Upper lobe of left lung (tissue), 6 donors: ENCODE data around the gene UPK3A. TPM values are rescaled to one million over a fixed set of nuclear protein-coding genes. Genes with fewer than 3 reads are reported as not detected.
A peak's percentile ranks its signal among the peaks of the same experiment; 100 is the strongest.

Experiments used
- ATAC-seq, 2 donors: fragments of 200-7000 bp; cut with Tn5 transposase; one replicate each; pipeline ENCODE4 v1.9.1; 2022; ENCODE audit warnings: mild to moderate bottlenecking in 2 of 2, moderate library complexity in 2 of 2; ENCODE audit not compliant: low FRiP score in 2 of 2
- DNase-seq, 2 donors: peaks; one replicate each; pipeline ENCODE4 v3.0.0-alpha.2; 2019 to 2020
- H3K27ac ChIP-seq, 4 donors: fragments of 200-600 bp; sonication (generic); one replicate each; pipeline ENCODE4 v1.5.1; 2016 to 2019
- H3K27me3 ChIP-seq, 4 donors: fragments of 200-600 bp; sonication (generic); one replicate each; pipeline ENCODE4 v1.5.1; 2017 to 2019
- H3K36me3 ChIP-seq, 4 donors: fragments of 200-600 bp; sonication (generic); one replicate each; pipeline ENCODE4 v1.5.1; 2016 to 2019
- H3K4me1 ChIP-seq, 4 donors: fragments of 200-600 bp; sonication (generic); one replicate each; pipeline ENCODE4 v1.5.1; 2018 to 2019
- H3K4me3 ChIP-seq, 4 donors: fragments of 200-600 bp; sonication (generic); one replicate each; pipeline ENCODE4 v1.5.1; 2017 to 2019; ENCODE audit warnings: mild to moderate bottlenecking in 2 of 4, moderate library complexity in 1 of 4
- H3K9me3 ChIP-seq, 4 donors: fragments of 200-600 bp; sonication (generic); one replicate each; pipeline ENCODE4 v1.5.1; 2018 to 2019
- CTCF ChIP-seq, 6 experiments: fragments of 450-650 bp in 4 of 6; fragments of 200-600 bp in 2 of 6; sonication (generic) in 2 of 6; IDR thresholded peaks; one replicate each; pipeline ENCODE4 v1.5.1; 2016 to 2019; ENCODE audit warnings: antibody characterized with exemption in 6 of 6
- EP300 ChIP-seq, 4 donors: sonication (generic); formaldehyde crosslinking; IDR thresholded peaks; one replicate each; pipeline ENCODE4 v1.5.1; 2017; ENCODE audit warnings: antibody characterized with exemption in 4 of 4, control low read depth in 2 of 4
- POLR2A ChIP-seq, 4 donors: fragments of 450-650 bp; IDR thresholded peaks; one replicate each; pipeline ENCODE4 v1.5.1; 2016 to 2017; ENCODE audit warnings: antibody characterized with exemption in 4 of 4, mild to moderate bottlenecking in 2 of 4
- POLR2AphosphoS5 ChIP-seq, 2 donors: sonication (generic); formaldehyde crosslinking; IDR thresholded peaks; one replicate each; pipeline ENCODE4 v1.5.1; 2017; ENCODE audit warnings: antibody characterized with exemption in 2 of 2
- WGBS, 2 donors: methylation state at CpG; one replicate each; pipeline ENCODE4 v1.1.5; 2017 to 2018; 5-methylcytosine and 5-hydroxymethylcytosine counted together
- total RNA-seq, 6 donors: library from RNA; depleted of rRNA in 4 of 6; stranded (reverse); fragments of >200 nt in 4 of 6; gene quantifications; one replicate each; pipeline versions ENCODE4 v1.1.0 to v1.2.1, GENCODE V29; 2016 to 2021
- donor health status: DM: no; HTN: no; CAD: no; lungs with moderate emphysema.
- donor health status: DM: no; HTN: yes; CAD: no; lungs with severe emphysema.

UPK3A gene
- total RNA-seq, 6 donors from 2014 or later = 0.44 TPM; not detected in 5

GRCh38 chr22:45263463-45264269, 21.1 kb upstream of the UPK3A start:
- Histone ChIP-seq H3K27me3 (no peaks in the 10 kb centered on the region), H3K27ac (peak overlapping the region in 1 of 4 donors; percentile 61), H3K4me3 (no peak overlapping the region), H3K36me3 (no peaks in the 10 kb centered on the region), H3K9me3 (no peaks in the 10 kb centered on the region), H3K4me1 (peaks cover 14 to 22% (median 18%) of the 10 kb centered on the region in 4 donors)
- WGBS, 2 donors = 26 to 34% methylated on average over 7 to 17 of the region's 17 CpGs
- ATAC-seq (peak; percentile 79 to 94), DNase-seq (peak; percentile 70 to 79)
- TF ChIP-seq POLR2A (IDR thresholded peaks at IDR 0.05) (no peak), POLR2AphosphoS5 (IDR thresholded peaks at IDR 0.05) (peak in 1 of 2 donors; percentile 20), CTCF (IDR thresholded peaks at IDR 0.05) (peak; percentile 49 to 80 (median 74))

- Histone ChIP-seq H3K27me3 (no peaks in the 10 kb centered on the region), H3K27ac (no peak overlapping the region), H3K36me3 (no peaks in the 10 kb centered on the region), H3K4me1 (peaks cover 23 to 31% (median 28%) of the 10 kb centered on the region in 4 donors), H3K9me3 (no peaks in the 10 kb centered on the region), H3K4me3 (no peak overlapping the region)
- TF ChIP-seq POLR2AphosphoS5 (IDR thresholded peaks at IDR 0.05) (no peak), POLR2A (IDR thresholded peaks at IDR 0.05) (no peak), EP300 (IDR thresholded peaks at IDR 0.05) (no peak), CTCF (IDR thresholded peaks at IDR 0.05) (no peak)
- DNase-seq = no peak
- 63 to 77% methylated on average over 7 of the region's 7 CpGs for WGBS, 2 donors
- no peak for ATAC-seq
Observed at GRCh38 chr22:45265535-45265934, 19.2 kb upstream of the UPK3A start.

- TF ChIP-seq POLR2A (IDR thresholded peaks at IDR 0.05) (no peak), EP300 (IDR thresholded peaks at IDR 0.05) (no peak), POLR2AphosphoS5 (IDR thresholded peaks at IDR 0.05) (no peak), CTCF (IDR thresholded peaks at IDR 0.05) (no peak)
- H3K27ac ChIP-seq = peak overlapping the region in 1 of 4 donors; percentile 17
- WGBS, 2 donors = 1 to 5% methylated on average over 21 to 32 of the region's 47 CpGs
- DNase-seq (peak in 1 of 2 donors; percentile 76), ATAC-seq (peak in 1 of 2 donors; percentile 20)
- H3K27me3 ChIP-seq = no peaks in the 10 kb centered on the region
- no peaks in the 10 kb centered on the region for H3K36me3 ChIP-seq
- H3K4me1 ChIP-seq = peaks cover 15 to 26% (median 24%) of the 10 kb centered on the region in 4 donors
- H3K4me3 ChIP-seq = peak overlapping the region; percentile 39 to 60 (median 49)
- no peaks in the 10 kb centered on the region for H3K9me3 ChIP-seq
Observed at GRCh38 chr22:45268167-45268957, 16.4 kb upstream of the UPK3A start.

GRCh38 chr22:45268958-45269844, 15.5 kb upstream of the UPK3A start:
- DNase-seq = peak; percentile 81 to 99
- peak overlapping the region; percentile 39 to 60 (median 49) for H3K4me3 ChIP-seq
- H3K4me1 ChIP-seq = peaks cover 11 to 21% (median 17%) of the 10 kb centered on the region in 4 donors
- TF ChIP-seq CTCF (IDR thresholded peaks at IDR 0.05) (peak; percentile 94 to 97 (median 96)), EP300 (IDR thresholded peaks at IDR 0.05) (no peak), POLR2A (IDR thresholded peaks at IDR 0.05) (no peak), POLR2AphosphoS5 (IDR thresholded peaks at IDR 0.05) (peak in 1 of 2 donors; percentile 37)
- peak; percentile 94 to 96 for ATAC-seq
- H3K27me3 ChIP-seq = no peaks in the 10 kb centered on the region
- WGBS, 2 donors = 5 to 8% methylated on average over 13 to 44 of the region's 60 CpGs
- H3K9me3 ChIP-seq = no peaks in the 10 kb centered on the region
- H3K36me3 ChIP-seq = no peaks in the 10 kb centered on the region
- H3K27ac ChIP-seq = peak overlapping the region in 2 of 4 donors; percentile 17 to 30
